ENCODE results near the gene TSKU.
"Not testable (repeated sequence)": the region's sequence is repeated elsewhere in the genome, so short reads cannot be mapped to it uniquely, and the experiment has no call there.

The TSKU gene

GRCh38 chr11:76823481-76824028 is 40.4 kb downstream of the TSKU start:
- DNase-seq (ENCODE audit: extremely low read depth in 1 of 2, low read depth in 1 of 2) = no peak

GRCh38 chr11:76824083-76824939 is 41.2 kb downstream of the TSKU start:
- DNase-seq (ENCODE audit: extremely low read depth in 1 of 2, low read depth in 1 of 2) = no peak

GRCh38 chr11:76824980-76825725 is 42.0 kb downstream of the TSKU start:
- no peak for DNase-seq (ENCODE audit: extremely low read depth in 1 of 2, low read depth in 1 of 2)

- DNase-seq (ENCODE audit: extremely low read depth in 1 of 2, low read depth in 1 of 2) = no peak
Observed at GRCh38 chr11:76825726-76826396, 42.7 kb downstream of the TSKU start.

- DNase-seq (ENCODE audit: extremely low read depth in 1 of 2, low read depth in 1 of 2) = not testable (repeated sequence)
Observed at GRCh38 chr11:76826508-76826907, 43.4 kb downstream of the TSKU start.

GRCh38 chr11:76827005-76827404 is 43.8 kb downstream of the TSKU start:
- DNase-seq (ENCODE audit: extremely low read depth in 1 of 2, low read depth in 1 of 2) = not testable (repeated sequence)

GRCh38 chr11:76830639-76831327 is 47.6 kb downstream of the TSKU start:
- DNase-seq (ENCODE audit: extremely low read depth in 1 of 2, low read depth in 1 of 2) = no peak

- DNase-seq (ENCODE audit: extremely low read depth in 1 of 2, low read depth in 1 of 2) = no peak
Observed at GRCh38 chr11:76831686-76832310, 48.6 kb downstream of the TSKU start.

GRCh38 chr11:76832361-76832760 is 49.2 kb downstream of the TSKU start:
- DNase-seq (ENCODE audit: extremely low read depth in 1 of 2, low read depth in 1 of 2) = no peak

GRCh38 chr11:76834151-76834550 is 51.0 kb downstream of the TSKU start:
- no peak for DNase-seq (ENCODE audit: extremely low read depth in 1 of 2, low read depth in 1 of 2)

- DNase-seq (ENCODE audit: extremely low read depth in 1 of 2, low read depth in 1 of 2) = no peak
Observed at GRCh38 chr11:76835036-76835435, 51.9 kb downstream of the TSKU start.

GRCh38 chr11:76835928-76836612 is 52.9 kb downstream of the TSKU start:
- DNase-seq (ENCODE audit: extremely low read depth in 1 of 2, low read depth in 1 of 2) = no peak

GRCh38 chr11:76836613-76837291 is 53.6 kb downstream of the TSKU start:
- no peak for DNase-seq (ENCODE audit: extremely low read depth in 1 of 2, low read depth in 1 of 2)

GRCh38 chr11:76837696-76838677 is 54.8 kb downstream of the TSKU start:
- no peak for DNase-seq (ENCODE audit: extremely low read depth in 1 of 2, low read depth in 1 of 2)

- no peak for DNase-seq (ENCODE audit: extremely low read depth in 1 of 2, low read depth in 1 of 2)
Observed at GRCh38 chr11:76838678-76839068, 55.5 kb downstream of the TSKU start.

- no peak for DNase-seq (ENCODE audit: extremely low read depth in 1 of 2, low read depth in 1 of 2)
Observed at GRCh38 chr11:76839311-76839710, 56.2 kb downstream of the TSKU start.

- DNase-seq (ENCODE audit: extremely low read depth in 1 of 2, low read depth in 1 of 2) = no peak
Observed at GRCh38 chr11:76841923-76842452, 58.8 kb downstream of the TSKU start.

GRCh38 chr11:76843907-76844306 is 60.8 kb downstream of the TSKU start:
- no peak for DNase-seq (ENCODE audit: extremely low read depth in 1 of 2, low read depth in 1 of 2)
